ENCODE measurements around the gene FBXO46.
A peak's percentile ranks its signal among the peaks of the same experiment; 100 is the strongest.
"Not testable (repeated sequence)": the region's sequence is repeated elsewhere in the genome, so short reads cannot be mapped to it uniquely, and the experiment has no call there.

Gene FBXO46

DNA sequence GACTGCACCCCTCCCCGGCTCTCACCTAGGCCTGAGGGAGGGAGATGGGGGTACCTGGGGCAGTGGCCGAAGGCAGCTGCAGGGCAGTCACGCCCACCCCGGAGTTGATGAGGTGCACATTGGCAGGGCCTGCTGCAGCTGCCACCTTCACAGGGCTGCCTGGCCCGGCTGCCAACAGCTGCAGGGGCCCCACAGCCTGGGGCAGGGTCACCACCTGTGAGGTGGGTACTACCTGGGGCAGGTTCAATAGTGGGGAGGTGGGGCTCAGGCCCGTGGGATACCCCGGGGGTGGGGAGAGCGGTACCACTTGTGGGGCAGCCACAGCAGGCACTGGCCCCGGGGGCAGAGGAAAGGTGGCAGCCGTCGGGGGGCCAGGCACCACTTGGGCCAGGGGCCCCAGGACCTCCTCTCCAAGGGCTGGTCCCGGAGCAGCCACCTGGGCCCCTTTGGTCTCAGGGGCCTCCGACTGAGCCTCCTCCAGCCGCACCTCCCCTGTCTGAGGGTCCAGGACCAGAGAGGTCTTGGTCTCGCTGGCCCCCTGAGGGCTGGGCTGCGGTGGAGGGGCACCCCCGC, 35.7 kb upstream of the FBXO46 start:
- no peak for DNase-seq (ENCODE audit: low read depth)

DNA sequence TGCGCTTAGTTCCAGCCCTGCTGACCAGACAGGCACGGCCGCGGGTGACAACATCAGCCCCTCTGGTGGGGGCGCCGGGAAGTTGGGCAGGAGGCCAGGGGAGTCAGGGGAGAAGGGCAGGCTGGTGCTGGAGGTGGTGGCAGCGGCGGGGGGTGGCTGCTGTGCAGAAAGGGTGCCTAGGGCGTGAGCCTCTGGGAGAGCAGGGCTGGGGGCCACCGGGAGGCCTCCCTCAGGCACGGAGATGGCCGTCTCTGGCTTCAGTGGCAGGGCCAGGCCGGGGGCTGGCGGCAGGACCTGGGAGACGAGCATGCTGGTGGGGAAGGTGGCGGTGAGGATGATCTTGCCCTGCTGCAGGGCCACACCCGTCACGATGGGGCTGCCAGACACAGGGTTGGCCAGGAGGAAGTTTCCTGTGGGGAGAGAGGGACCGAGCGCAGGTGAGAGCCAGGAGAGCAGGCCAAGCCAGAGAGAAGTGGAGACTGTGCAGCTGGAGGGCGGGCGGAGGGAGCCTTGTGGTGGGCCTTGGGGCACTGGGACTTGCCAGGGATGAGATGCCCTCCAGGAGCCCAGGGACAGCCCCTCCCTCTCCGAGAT, 35.1 kb upstream of the FBXO46 start:
- no peak for DNase-seq (ENCODE audit: low read depth)

DNA sequence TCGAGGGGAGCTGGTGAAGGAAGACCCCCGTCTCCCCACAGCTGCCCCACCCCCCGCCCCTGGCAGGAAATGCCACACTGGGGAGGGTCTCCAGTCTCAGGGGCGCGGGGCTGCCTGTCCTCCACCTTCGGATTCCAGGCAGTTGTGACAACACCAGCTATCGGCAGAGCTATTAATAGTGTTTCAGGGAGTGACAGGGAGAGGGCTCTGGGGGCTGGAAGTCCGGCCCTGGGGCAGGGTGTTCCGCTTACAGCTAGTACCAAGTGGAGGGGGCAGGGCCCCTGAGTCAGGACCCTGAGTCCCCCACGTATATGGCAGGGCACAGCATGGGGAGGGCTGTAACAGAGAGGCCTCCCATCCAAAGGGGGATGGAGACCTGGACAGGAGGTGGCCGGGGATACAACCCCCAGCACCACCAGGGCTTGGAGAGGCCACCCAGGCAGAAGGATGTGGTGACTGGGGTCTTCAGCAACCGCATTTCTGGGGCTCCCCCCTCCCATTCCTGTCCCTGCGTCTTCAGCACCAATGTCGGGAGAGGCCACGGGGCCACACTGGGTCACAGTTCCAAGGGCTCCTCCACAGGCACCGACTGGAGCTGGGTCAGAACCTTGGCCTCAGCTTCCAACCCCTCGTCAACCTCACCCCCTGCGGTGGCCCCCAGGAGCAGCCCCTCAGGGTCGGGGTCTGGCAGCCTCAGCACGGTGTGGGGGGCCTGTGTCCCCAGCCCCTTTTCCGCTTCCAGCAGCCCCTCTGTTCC, 34.4 kb upstream of the FBXO46 start:
- no peak for DNase-seq (ENCODE audit: low read depth)

DNA sequence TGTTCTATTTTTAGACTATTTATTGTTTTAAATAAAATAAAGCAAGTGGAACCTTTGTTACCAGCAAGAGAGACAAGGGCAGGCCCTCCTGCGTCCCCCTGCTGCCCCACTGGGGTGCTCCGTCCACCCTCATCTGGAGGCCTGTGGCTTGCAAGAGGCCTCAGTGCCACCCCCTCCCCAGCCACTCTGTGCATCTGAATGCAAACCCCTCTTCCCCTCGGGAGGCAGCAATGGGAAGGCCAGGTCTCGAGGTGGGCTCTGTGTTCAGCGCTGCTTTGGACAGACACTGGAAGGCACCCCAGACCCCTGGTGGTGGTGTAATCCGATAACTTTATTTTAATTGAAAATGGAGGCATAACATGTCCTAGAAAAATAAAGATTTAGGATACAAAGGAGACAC, 33.8 kb upstream of the FBXO46 start:
- no peak for DNase-seq (ENCODE audit: low read depth)

DNA sequence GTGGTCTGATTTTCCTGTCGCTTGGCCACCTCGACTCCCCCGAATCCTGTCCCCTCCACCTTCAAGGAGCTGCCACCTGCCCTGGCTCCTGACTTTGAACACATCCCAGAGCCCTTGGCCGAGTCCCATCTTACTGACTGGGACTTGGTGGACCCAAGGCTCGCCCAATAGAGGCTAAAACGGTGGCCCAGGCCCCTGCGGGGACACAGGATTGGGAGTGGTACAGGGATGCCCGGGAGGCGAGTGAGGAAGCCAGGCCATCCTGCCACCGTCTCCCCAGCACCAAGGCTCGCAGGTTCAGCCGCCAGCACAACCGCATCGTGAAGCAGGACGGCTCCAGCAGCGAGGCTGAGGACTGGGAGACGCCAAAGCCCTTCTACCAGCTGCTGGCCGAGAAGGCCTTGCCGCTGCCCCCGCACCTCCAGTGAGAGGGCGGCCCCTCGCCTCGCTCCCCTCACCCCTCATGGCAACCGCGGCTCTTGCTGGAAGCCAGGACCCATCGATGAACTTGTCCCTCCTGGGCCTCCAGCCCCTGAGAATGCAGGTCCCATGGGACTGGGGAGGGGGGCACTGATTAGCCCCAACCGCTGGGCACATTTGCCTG, 33.1 kb upstream of the FBXO46 start:
- DNase-seq (ENCODE audit: low read depth), result no peak

DNA sequence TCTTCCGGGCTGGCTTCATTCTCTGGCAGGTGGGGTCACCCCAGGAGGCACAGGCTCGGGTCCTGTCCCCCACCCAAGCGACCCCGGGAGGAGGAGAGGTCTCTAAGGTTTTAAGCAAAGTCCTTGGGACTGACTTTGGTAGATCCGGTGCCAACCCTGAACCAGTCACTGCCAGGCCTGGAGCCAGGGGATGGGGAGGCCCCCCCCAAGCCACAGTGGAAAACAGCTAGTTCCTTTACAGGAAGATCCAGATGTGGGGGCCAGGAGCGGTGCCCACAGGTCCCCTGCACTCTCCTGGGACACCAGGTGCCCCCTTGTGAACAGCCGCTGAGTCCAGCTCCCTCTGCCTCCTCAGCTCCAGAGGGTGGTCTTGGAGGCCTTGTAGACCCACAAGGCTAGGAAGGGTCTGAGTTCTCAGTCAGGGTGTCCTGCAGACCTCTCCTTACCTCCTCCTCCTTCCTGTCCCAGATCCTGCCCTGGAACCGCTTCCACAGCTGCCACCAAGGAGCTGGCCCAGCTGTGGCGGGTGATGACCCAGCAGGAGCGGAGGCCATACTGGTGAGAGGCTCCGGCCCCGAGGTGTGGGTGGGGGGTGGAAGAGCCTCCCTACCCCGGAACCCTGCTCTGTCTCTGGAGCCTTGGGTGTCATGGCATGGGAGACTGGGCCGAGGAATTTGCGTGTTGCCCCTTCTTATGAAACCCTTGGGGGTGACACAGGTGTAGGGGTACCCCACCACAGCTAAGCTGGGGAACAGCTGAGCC, 32.4 kb upstream of the FBXO46 start:
- DNase-seq (ENCODE audit: low read depth), result no peak

DNA sequence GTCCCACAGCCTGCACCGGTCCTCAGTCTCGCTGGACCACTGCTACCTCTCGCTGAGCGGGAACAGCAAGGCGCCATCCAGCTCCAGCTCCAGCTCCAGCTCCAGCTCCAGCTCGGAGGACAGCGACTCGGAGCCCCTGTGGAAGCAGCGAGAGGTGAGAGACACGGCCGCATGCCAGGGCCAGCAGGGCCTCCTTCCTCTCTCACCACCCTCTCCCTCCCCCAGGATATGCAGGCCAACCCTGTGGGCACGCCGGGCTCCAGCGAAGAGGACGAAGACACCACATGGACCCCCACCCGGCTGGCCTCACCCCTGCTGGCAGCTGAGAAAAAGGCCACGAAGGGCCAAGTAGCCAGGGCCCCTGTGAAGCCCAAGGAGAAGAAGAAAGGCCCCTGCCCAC, 31.0 kb upstream of the FBXO46 start:
- DNase-seq (ENCODE audit: low read depth), result no peak

DNA sequence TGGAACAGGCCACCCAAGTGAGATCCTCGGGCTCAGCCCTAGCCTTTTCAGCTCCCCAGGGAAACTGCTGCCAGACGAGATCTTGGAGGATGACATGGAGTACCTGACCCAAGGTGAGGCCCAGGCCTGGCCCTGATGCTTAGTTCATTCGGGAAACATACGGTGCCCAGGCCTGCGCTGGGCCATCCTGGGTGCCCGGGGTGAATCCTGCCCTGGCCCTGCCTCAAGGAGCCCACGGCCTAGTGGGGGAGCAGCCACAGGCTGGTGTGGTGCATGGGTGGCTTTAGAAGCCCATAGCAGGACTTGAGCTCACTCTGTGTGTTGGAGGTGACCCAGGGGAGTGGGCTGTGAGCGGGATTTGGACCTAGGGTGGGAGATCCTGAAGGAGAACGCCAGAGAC, 28.2 kb upstream of the FBXO46 start:
- no peak for DNase-seq (ENCODE audit: low read depth)

DNA sequence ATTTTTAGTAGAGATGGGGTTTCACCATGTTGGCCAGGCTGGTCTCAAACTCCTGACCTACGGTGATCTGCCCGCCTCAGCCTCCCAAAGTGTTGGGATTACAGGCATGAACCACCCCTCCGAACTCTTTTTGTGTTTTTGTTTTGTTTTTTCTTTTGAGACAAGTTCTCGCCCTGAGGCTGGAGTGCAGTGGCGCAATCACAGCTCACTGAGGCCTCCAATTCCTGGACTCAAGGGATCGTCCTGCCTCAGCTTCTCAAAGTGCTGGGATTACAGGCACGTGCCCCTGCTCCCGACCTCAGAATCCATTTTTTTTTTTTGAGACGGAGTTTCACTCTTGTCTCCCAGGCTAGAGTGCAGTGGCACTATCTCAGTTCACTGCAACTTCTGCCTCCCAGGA, 27.0 kb upstream of the FBXO46 start:
- no peak for DNase-seq (ENCODE audit: low read depth)

DNA sequence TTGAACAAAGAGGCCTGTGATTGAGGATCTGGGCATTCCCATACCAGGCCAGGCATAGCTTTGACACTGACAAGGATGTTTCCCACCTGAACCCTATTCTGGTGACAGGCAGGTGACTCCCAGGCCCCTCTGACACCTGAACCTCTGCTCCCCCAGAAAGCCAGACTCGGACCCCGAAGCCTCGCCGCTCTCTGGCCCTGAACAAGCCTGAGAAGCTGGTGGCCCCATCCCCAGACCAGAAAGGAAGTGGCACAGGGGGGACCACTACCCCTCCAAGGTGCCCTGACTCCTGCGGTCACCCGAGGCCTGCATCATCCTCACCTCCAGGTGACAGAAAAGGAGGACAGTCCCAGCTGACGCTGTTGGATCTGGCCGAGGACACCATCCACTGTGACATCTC, 23.6 kb upstream of the FBXO46 start:
- DNase-seq (ENCODE audit: low read depth), result no peak

DNA sequence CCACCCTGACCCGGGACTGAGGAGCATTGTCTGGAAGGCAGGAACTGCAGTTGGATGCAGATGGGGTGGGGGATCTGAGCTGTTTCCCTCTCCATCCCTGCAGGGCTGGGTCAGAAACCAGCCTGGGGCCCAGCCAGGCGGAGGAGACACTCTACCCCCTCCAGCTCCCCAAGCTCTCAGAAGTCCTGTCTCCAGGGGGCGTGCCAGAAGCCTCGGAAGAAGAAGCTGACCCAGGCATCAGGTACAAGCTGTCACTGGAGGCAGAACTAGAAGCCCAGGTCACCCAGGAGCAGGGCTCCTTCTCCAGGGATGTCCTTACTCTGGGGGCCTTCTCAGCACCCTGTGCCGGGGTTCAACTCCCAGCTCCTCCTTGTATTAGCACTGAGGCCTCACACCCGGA, 22.9 kb upstream of the FBXO46 start:
- no peak for DNase-seq (ENCODE audit: low read depth)

DNA sequence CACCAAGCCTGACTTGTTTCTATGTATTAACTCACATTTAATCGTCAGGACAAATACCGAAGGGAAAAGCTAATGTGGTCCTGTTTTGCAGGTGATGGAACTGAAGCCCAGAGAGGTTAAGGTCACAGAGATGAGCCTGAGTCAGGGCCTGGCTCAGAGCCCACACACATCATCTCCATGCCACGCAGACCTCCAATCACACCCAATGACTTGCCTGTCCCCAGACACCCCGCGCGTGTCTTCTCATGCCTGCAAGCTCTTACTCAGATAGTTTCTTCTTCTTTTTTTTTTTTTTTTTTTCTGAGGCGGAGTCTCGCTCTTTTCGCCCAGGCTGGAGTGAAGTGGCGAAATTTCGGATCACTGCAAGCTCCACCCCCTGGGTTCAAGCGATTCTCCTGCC, 21.9 kb upstream of the FBXO46 start:
- no peak for DNase-seq (ENCODE audit: low read depth)

DNA sequence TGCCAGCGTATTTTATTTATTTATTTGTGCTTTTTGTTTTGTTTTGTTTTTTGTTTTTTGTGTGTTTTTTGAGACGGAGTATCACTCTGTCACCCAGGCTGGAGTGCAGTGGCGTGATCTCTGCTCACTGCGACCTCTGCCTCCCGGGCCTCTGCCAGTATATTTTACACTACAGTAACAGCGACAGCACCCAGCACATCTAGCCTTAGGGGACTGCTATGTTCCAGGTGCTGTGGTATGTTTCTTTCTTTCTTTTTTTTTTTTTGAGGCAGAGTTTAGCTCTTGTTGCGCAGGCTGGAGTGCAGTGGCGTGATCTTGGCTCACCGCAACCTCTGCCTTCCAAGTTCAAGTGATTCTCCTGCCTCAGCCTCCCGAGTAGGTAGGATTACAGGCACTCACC, 20.8 kb upstream of the FBXO46 start:
- DNase-seq (ENCODE audit: low read depth), result not testable (repeated sequence)

DNA sequence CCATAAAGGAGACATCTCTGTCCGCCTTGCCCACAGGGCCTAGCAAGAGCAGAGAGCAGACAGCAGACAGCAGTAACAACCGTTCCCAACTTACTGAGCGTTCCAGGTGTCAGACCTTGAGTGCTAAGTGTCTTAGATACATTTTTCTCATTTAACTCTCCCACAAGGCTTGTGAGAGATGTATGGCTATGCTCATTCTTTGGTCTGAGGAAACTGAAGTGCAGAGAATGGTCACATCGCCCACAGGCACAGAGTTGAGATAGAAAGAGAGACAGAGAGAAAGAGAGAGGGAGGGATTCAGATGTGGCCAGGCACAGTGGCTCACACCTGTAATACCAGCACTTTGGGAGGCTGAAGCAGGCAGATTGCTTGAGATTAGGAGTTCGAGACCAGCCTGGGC, 16.8 kb upstream of the FBXO46 start:
- DNase-seq (ENCODE audit: low read depth), result no peak

DNA sequence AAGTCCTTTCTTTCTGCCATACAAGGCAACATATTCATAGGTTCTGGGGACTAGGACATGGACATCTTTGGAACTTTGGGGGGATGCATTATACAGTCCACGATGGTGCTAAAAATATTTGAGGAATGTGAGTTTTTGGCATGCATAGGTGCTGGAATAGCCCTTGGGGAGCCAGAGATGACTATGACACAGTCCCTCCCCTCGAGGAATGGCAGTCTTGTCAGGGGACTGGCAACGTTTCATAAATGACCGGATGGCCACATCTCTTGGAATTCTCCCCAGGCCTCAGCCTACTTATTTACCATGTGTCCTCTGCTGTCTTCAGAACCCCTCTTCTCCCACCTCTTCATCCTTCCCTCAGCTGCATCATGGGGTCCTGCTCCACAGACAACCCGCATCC, 16.2 kb upstream of the FBXO46 start:
- no peak for DNase-seq (ENCODE audit: low read depth)

DNA sequence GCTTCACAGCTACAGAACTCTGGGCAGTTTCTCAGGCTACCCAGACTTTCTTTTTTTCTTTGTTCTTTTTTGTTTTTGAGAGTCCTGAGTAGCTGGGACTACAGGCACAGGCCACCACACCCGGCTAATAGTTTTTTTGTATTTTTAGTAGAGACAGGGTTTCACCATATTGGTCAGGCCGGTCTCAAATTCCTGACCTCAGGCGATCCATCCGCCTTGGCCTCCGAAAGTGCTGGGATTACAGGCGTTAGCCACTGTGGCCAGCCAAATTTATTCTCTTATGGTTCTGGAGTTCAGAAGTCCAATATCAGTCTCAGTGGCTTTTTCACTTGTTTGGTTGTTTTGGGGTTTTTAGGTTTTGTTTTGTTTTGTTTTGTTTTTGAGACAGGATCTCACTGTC, 14.9 kb upstream of the FBXO46 start:
- DNase-seq (ENCODE audit: low read depth), result no peak

DNA sequence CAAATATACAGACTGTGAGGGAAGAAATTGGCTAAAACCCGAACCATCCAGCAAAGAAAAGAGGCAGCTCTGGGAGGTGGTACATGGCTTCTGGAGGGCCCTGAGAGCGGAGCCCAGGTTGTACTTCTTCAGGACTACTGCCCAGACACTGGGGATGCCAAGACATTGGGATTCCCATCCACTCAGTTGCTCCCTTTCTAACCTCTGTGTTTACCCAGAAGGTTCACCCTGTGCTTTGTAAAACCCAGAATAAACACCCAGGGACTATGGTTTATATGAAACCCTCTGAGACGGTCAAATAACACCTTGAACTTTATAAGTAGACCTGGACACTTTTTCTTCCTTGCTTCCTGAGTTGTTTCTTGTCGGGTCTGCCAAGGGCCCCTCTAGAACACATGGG, 12.3 kb upstream of the FBXO46 start:
- DNase-seq (ENCODE audit: low read depth), result no peak

DNA sequence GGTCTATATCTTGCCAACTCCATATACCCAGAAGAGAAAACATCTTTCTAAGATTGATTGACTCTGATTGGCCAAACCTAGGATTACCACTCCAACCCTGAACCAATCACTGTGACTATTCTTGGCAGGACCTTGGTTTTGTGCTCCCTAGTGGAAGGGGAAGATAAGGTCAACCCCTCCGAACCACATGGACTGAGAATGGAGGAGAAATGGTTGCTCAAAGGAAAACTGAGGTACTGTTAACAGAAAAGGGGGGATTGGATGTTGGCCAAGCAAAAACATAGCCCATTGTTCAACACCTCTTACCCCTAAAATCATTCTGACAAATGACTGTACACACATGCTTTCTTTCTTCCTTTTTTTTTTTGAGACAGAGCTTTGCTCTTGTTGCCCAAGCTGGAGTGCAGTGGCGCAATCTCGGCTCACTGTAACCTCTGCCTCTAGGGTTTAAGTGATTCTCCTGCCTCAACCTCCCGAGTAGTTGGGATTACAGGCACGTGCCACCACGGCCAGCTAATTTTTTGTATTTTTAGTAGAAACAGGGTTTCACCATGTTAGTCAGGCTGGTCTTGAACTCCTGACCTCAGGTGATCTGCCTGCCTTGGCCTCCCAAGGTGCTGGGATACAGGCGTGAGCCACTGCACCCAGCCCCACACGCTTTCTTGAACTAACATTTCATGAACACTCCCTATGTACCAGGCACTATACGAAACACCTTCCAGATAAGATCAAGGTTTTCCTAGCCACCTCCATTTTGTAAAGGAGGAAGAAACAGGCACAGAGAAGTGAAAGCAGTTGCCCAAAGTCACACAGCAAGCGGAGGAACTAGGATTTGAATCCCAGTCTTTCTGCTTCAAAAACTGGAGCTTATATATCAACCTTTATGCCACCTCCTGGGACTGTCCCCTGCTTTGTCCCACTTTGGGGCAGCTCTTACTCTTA, 9.1 kb upstream of the FBXO46 start:
- DNase-seq (ENCODE audit: low read depth), result peak; percentile 20

DNA sequence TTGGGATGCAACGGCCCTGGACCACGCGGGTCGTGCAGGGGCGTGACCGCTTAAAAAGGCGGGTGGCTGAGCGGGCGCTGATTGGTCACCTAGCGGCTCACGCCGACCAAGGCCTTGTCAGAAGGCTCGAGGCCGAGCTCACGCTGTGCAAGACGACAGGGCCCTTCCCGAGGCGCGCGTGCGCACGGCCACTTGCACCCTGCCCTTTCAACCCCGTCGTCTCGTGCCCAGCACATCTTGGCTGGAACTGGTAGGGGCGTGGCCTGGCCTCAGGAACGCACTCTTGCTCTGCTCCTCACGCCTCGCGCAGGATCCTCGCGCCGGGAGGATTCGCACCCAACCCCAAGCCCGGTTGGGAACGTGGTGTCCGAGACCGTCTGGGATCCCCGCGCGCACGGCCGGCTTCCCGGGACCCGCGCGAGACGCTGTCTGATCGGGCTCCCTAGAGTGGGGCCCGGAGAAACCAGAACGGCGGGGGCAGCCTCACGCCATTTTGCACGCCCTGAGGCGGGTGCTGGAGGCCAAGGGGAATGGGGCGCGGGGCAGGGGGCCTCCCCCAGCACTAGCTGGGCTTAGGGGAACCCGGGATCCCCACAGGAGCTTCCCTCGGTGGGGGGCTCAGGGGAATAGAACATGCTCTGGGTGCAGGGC, 2.6 kb upstream of the FBXO46 start, which contains the start of gene MEIOSIN:
TSS of gene MEIOSIN (plus strand) at position 280 of the 651 bp plus-strand sequence. CDS start 1,938 bp downstream, outside the sequence.
- no peak for DNase-seq (ENCODE audit: low read depth)

DNA sequence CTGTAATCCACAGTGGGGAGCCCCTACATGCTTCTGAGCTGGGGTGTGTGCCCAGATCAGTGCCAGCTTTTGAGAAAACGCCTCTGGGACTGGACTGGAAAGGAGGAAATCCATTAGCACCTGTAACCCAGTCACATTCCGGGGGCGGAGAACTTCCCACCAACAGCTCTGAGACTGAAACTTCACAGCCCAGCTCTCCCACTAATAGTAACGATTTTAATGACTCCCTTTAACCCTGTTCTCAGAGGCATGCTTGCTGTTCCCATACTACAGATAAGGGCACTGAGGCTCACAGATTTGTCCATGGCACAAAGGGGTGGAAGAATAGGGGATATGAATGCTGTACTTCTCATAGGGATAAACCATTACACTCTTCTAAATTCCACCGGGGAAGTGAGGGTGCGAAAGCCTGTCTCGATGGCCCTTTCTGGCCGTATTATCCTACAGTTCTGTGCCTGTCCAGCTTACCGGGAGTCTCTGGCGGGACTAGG, 851 bp downstream of the FBXO46 start:
- no peak for DNase-seq (ENCODE audit: low read depth)

DNA sequence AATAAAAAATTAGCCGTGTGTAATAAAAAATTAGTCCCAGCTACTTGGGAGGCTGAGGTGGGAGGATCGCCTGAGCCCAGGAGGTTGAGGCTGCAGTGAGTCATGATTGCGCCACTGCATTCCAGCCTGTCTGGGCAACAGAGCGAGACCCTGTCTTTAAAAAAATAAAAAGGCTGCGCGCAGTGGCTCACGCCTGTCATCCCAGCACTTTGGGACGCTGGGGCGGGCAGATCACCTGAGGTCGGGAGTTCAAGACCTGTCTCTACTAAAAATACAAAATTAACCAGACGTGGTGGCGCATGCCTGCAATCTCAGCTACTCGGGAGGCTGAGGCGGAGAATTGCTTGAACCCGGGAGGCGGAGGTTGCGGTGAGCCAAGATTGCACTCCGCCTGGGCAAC, 2.0 kb downstream of the FBXO46 start:
- DNase-seq (ENCODE audit: low read depth), result not testable (repeated sequence)
